ENCODE data around the gene ARID4B.

- TF ChIP-seq SMYD3 (CRISPR knock-in tag; IDR thresholded peaks at IDR 0.05) = no peak
- TF ChIP-seq CTCF (CRISPR knock-in tag; IDR thresholded peaks at IDR 0.05) = no peak
- no peak for TF ChIP-seq ZSCAN30 (CRISPR knock-in tag; IDR thresholded peaks at IDR 0.05)
- no peak for TF ChIP-seq BRD4 (CRISPR knock-in tag; IDR thresholded peaks at IDR 0.05)
- TF ChIP-seq NFE2L1 (CRISPR knock-in tag; IDR thresholded peaks at IDR 0.05; ENCODE audit: borderline replicate concordance) = no peak
- TF ChIP-seq HBP1 (CRISPR knock-in tag; IDR thresholded peaks at IDR 0.05; ENCODE audit: low read depth) = no peak
- TF ChIP-seq ZNF124 (CRISPR knock-in tag; IDR thresholded peaks at IDR 0.05) = no peak
- no peak for TF ChIP-seq ZNF501 (CRISPR knock-in tag; IDR thresholded peaks at IDR 0.05)
- no peak for TF ChIP-seq GRHL1 (CRISPR knock-in tag; conservative IDR thresholded peaks at IDR 0.05)
These were observed 2.8 kb downstream of the ARID4B start for GRCh38 chr1:235325139-235325538.

Data from HepG2 (cell line).